Natural killer cell treated with Interleukin-12 subunit alpha and Interleukin-12 subunit beta and Interleukin-15 and Interleukin-18, amount 100 ng/mL, for 72 hours (primary cell): ENCODE measurements around the gene GOLGA8A. TPM values are rescaled to one million over a fixed set of nuclear protein-coding genes. Genes with fewer than 3 reads are reported as not detected.
"Not testable (repeated sequence)": the region's sequence is repeated elsewhere in the genome, so short reads cannot be mapped to it uniquely, and the experiment has no call there.

Experiments
- ATAC-seq, 2 donors: fragments of 150-1000 bp; cut with Tn5 transposase in 1 of 2; sonication (Bioruptor Pico), chemical (Tn5 transposase) in 1 of 2; 2 replicates each; pipeline ENCODE4 v1.10.0; 2021
- DNase-seq: peaks from one replicate; pipeline ENCODE4 v3.0.0; 2022; ENCODE audit warnings: low spot score
- H3K27ac Mint-ChIP-seq, 2 donors: 1 replicate in 1 of 2; 2 replicates in 1 of 2; pipeline ENCODE4 v1.8.0; 2022; ENCODE audit warnings: mixed read lengths in 2 of 2, mild to moderate bottlenecking in 1 of 2, moderate library complexity in 1 of 2
- H3K27me3 Mint-ChIP-seq, 2 donors: 1 replicate in 1 of 2; 2 replicates in 1 of 2; pipeline ENCODE4 v1.8.0; 2022; ENCODE audit warnings: mixed read lengths in 2 of 2
- H3K36me3 Mint-ChIP-seq: one replicate; pipeline ENCODE4 v1.8.0; 2022; ENCODE audit warnings: mixed read lengths
- H3K4me1 Mint-ChIP-seq, 2 donors: 1 replicate in 1 of 2; 2 replicates in 1 of 2; pipeline ENCODE4 v1.8.0; 2022; ENCODE audit warnings: low read depth in 2 of 2, mixed read lengths in 2 of 2, mild to moderate bottlenecking in 1 of 2
- H3K4me3 Mint-ChIP-seq: one replicate; pipeline ENCODE4 v1.8.0; 2022; ENCODE audit warnings: mixed read lengths
- H3K9me3 Mint-ChIP-seq: 2 replicates; pipeline ENCODE4 v1.8.0; 2022; ENCODE audit warnings: mixed read lengths
- total RNA-seq, 2 donors: library from RNA; stranded (reverse); gene quantifications; one replicate each; pipeline ENCODE4 v1.2.3, GENCODE V29; 2022

GOLGA8A gene
- total RNA-seq, 2 donors from 2014 or later, result 228 to 360 TPM

GRCh38 chr15:34392981-34393380 is 44.6 kb downstream of the GOLGA8A start:
- not testable (repeated sequence) for ATAC-seq, H3K4me3 Mint-ChIP-seq, DNase-seq, H3K36me3 Mint-ChIP-seq, H3K27me3 Mint-ChIP-seq, H3K27ac Mint-ChIP-seq, H3K9me3 Mint-ChIP-seq, H3K4me1 Mint-ChIP-seq

- not testable (repeated sequence) for H3K27me3 Mint-ChIP-seq, H3K4me1 Mint-ChIP-seq, H3K27ac Mint-ChIP-seq, DNase-seq, H3K4me3 Mint-ChIP-seq, ATAC-seq, H3K36me3 Mint-ChIP-seq, H3K9me3 Mint-ChIP-seq
Observed at GRCh38 chr15:34389594-34390086, 48.0 kb downstream of the GOLGA8A start.

Other genes with a start within 250 kb of the GOLGA8A start
- 10 to 100 TPM; 39.2 to 79.6 TPM for gene KATNBL1, start 227.7 kb downstream of the GOLGA8A start, total RNA-seq
- gene EMC4, start 212.8 kb downstream of the GOLGA8A start, total RNA-seq, result 100 to 1,000 TPM in 1 of 2 donors, 10 to 100 TPM in 1; 93.1 to 102 TPM
- 10 to 100 TPM; 49.5 to 67.3 TPM for gene SLC12A6, start 100.0 kb downstream of the GOLGA8A start, total RNA-seq
- 100 to 1,000 TPM; 196 to 250 TPM for gene NOP10, start 94.7 kb downstream of the GOLGA8A start, total RNA-seq
- gene NUTM1, start 94.5 kb downstream of the GOLGA8A start, total RNA-seq, result not detected
- gene LPCAT4, start 70.6 kb downstream of the GOLGA8A start, total RNA-seq, result 10 to 100 TPM; 46.8 to 96.5 TPM
- 100 to 1,000 TPM; 115 to 234 TPM for gene GOLGA8B, start 145.8 kb upstream of the GOLGA8A start, total RNA-seq